GM20000 (cell line): ENCODE measurements around the gene GRK4.

Experiments
- DNase-seq: peaks from one replicate; pipeline ENCODE4 v3.0.0; 2012; ENCODE audit warnings: low spot score
- TF ChIP-seq, protein P1 (sequence below): IDR thresholded peaks from 2 replicates; pipeline ENCODE4 v1.5.1; 2012; ENCODE audit warnings: mild to moderate bottlenecking, control low read depth; ENCODE audit errors: extremely low read depth, missing control alignments

GRK4 gene

DNA sequence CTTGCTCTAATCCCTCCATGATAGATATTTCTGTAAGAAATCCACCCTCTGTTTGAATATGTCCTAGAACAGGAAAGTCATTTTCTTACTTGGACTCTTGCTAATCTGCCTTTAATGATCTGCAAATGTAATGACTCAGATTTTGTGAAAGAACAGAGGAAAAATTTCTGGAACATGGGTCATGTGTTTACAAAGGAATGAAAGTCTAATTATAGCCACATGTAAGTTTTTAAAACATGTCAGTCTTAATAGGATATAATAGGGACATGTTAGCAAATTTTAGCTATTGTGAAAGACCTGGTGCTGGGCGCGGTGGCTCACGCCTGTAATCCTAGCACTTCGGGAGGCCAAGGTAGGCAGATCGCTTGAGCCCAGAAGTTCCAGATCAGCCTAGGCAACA, 47.6 kb downstream of the GRK4 start:
- no peak for DNase-seq
- TF ChIP-seq, protein P1, sequence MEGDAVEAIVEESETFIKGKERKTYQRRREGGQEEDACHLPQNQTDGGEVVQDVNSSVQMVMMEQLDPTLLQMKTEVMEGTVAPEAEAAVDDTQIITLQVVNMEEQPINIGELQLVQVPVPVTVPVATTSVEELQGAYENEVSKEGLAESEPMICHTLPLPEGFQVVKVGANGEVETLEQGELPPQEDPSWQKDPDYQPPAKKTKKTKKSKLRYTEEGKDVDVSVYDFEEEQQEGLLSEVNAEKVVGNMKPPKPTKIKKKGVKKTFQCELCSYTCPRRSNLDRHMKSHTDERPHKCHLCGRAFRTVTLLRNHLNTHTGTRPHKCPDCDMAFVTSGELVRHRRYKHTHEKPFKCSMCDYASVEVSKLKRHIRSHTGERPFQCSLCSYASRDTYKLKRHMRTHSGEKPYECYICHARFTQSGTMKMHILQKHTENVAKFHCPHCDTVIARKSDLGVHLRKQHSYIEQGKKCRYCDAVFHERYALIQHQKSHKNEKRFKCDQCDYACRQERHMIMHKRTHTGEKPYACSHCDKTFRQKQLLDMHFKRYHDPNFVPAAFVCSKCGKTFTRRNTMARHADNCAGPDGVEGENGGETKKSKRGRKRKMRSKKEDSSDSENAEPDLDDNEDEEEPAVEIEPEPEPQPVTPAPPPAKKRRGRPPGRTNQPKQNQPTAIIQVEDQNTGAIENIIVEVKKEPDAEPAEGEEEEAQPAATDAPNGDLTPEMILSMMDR = no peak

DNA sequence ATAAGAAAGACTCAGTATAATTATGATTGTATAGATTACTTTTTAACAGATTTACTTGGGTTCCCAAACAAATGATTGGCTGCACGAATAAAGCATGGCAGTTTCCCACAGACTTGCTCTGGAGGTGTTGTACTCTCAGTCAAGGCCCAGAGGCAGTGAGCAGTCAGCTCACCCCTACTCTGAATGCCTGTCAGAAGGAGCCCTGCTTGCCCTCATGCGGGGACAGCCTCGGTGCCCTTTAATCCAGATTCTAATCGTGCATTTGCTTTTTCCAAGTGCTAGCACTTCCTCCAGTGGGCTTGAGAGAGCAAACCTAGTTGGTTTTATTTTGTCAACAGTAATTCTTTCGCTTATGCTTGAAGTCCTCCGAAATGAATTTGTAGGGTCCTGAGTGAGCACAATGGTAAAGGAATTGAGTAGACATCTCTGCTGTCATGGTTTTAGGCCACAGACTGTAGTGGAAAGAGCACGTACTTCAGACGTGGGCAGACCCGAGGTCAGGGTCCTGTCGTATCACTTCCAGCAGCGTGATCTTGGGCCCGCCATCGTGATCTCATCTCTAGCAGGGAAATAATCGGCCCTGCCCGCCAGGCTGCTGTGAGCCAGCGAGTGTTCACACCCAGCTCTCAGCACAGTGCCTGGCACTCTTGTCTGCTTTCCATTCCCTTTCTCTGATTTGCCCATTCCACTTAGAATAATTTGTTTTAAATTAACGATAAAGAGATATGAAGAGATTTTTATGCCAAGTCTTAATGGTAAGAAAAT, 48.3 kb downstream of the GRK4 start:
- TF ChIP-seq, protein P1 = no peak
- no peak for DNase-seq

DNA sequence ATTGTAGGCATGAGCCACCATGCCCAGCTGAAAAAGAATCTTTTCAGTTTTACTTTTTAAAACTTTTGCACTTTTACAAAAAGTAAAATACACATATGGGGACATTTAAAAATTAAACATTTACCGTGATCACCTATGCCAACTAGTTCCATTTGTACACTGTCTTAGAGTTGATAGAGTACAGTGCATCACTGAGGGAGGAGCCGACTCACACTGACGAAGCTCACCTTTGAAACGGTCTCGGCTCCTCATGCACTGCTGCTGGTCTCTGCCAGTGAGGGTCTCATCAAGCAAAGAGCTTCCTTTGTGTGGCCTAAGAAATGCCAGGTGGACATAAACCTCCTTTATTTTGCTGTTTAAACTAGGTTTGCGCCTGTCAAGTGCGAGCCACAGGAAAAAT, 50.0 kb downstream of the GRK4 start:
- no peak for DNase-seq

DNA sequence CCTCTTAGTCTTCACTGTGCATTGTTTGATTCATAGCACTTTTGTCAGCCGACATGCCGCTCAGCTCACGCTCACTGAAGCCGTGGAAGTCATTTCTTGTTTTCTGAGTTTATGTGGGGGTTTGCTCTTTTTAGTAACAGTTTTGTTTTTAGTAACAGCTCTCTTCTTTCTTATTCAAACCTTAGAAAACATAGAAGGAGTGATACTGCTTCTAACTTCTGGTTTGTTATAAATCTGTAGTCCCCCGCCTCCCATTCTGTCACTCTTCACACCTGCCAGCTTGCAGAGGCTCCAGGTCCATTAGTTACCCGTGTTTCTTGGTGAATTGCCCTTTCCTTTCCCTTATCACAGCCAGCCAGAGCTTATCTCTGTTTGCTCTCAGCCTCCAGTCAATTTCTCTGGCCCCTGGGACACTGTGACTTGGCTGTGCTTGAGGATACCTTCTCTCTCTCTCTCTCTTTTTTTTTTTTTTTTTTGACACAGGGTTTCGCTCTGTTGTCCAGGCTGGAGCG, 50.5 kb downstream of the GRK4 start:
- DNase-seq = peak; percentile 72
- TF ChIP-seq, protein P1 = no peak

More for the DNA sequence above, 50.0 kb downstream of the GRK4 start:
- TF ChIP-seq, protein P1 = no peak

DNA sequence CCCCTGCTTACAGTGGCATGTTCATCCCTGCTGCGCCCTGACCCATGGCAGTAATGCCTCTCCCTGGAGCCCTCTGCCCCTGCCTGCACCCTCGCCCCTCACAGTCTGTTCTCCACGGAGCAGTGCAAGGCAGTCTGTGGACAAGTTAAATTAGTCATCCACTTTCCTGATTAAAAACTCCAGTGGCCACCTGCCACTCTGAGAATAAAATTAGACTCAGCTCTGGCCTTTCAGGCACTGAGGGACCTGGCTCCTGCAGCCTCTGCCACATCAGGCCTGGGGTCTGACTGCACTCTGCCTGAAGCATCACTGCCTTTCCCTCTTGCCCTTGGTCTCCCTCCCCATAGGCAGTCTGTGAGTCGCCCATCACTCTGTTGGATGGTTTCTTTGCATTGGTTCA, 53.6 kb downstream of the GRK4 start:
- TF ChIP-seq, protein P1 = no peak
- no peak for DNase-seq

DNA sequence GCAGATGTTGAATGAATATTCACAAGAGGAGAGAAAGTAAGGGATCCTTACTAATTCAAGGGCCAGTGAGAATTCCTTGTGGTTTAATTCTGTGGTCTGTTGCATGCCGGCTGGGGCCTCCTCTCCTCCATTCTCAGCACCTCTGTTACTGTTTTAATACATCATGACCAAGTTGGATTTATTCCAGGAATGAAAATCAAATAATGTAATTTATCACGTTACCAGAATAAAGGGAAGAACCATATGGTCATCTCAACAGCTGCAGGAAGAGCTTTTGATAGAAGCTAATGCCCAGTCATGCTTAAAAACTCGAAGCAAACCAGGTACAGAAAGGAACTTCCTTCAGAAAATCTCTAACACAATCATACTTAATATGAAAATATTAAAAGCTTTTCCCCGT, 54.1 kb downstream of the GRK4 start:
- DNase-seq = no peak
- TF ChIP-seq, protein P1 = no peak

DNA sequence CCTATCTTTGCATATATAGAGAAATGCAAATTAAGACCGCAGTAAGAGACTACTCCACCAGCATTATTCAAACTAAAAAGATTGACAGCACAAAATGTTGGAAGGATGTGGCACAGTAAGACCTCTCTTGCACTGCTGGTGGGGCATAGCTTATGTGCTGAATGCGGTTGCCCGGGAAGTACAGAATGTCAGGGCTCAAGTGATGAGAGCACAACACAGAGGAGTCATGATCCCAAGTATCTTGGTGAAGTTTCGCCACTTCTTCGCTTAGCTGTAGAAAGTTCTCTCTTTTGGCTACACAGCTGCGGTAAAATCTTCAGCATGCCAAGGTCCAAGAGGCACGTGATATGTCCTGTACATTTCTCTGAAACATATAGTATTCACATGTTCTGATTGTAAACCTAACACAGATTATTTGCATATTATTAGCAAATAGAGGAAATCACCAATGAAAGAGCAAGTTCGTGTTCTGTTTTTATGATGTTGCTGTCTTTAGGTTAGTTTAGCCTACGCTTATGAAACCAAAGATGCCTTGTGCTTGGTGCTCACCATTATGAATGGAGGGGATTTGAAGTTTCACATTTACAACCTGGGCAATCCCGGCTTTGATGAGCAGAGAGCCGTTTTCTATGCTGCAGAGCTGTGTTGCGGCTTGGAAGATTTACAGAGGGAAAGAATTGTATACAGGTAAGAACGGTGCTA, 55.9 kb downstream of the GRK4 start:
- TF ChIP-seq, protein P1 = no peak
- DNase-seq = no peak
